Activated gamma-delta T cell (primary cell): ENCODE measurements around the gene RPS6KA2.
A peak's percentile ranks its signal among the peaks of the same experiment; 100 is the strongest.
"Not testable (repeated sequence)": the region's sequence is repeated elsewhere in the genome, so short reads cannot be mapped to it uniquely, and the experiment has no call there.

Experiments used
- DNase-seq: peaks from one replicate; lab custom pipeline; 2025; lab: John Stamatoyannopoulos, UW

Gene RPS6KA2

DNA sequence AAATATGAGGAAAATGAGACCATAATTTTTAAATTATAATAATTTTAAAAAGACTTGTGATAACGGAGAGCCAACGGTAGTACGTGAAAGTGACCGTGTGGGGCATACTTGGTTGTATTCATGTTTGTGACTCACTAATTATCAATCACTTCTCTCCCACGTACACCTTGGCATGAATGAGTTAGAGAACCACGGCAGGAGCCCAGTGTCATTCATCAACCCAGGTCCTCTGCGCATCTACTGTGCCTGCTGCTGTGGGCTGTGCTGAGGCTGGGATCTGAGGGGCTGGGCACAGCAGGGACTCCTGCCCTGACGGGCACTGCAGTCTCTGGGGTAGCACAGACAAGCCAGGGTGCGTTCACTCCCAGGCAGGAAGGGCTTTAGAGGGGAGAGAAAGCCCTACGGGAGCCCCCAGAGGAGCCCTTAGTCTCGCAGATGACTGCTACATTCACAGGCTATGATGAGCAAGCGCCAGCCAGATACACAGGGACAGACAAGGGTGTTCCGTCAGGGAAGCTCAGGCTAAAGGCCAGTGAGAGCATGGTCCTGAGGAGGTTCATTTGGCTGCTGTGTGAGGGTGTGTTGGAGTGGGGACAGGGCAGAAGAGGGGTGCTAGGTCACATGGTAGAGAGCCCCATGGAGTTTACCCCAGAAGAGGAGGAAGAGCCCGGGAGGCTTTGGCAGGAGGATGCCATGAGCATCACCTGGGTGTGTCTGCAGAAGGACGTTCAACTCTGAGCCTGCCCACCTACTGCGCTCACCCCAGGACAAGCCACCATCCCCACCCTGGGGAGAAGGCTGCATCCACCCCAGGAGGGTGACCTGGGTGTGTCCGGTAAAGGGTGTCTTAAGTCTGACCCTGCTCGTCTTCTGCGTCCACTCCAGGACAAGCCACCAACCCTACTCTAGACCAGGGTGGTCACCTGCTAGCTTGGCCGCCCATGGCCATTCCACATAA, 8.2 kb upstream of the RPS6KA2 start:
- no peak for DNase-seq

DNA sequence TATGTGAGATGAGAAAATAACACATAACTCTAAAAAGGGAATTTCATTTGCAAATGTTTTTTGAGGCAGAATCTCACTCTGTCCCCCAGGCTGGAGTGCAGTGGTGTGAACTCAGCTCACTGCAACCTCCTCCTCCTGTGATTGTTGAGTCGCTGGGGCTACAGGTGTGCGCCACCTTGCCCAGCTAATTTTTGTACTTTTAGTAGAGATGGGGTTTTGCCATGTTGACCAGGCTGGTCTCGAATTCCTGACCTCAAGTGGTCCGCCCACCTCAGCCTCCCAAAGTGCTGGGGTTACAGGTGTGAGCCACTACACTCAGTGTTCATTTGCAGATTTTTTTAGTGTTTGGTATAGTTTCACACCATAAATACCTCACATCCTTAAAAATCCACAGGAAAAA, 7.5 kb upstream of the RPS6KA2 start:
- DNase-seq = not testable (repeated sequence)

DNA sequence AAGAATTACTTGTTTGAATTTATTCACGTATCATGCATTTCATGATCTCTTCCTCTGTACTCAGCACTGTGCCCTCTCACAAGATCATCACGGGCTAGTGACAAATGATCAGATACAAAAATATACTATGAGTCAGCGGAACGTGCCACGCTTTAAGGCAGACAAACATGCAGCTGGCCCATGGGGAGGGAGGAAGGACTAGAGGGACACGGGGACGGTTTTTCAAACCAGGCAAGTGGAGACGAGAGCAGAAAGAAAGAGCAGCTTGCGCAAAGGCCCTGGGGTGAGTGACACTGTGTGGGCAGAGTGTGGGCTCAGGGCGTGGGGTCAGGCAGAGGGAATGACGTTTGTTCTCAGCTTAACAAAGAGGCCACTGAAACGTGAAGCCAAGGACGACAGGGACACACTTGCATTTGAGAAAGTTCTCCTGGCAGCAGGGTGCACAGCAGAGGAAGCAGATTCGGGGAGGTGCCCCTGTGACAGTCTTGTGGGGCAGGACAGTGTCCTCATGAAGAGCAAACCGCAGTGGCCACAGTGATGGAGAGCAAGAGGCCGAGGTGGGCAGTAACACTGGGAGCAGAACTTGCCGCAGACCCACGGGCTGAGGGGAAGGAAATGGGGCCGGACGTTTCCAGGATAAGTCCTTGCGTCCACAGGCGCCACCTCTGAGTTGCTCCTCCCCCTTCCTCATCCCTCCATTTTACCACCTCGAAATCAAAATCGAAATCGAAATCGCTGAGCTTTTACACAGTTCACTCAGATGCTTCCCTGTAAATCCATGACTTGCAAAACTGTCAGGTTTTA, 6.9 kb upstream of the RPS6KA2 start:
- no peak for DNase-seq

DNA sequence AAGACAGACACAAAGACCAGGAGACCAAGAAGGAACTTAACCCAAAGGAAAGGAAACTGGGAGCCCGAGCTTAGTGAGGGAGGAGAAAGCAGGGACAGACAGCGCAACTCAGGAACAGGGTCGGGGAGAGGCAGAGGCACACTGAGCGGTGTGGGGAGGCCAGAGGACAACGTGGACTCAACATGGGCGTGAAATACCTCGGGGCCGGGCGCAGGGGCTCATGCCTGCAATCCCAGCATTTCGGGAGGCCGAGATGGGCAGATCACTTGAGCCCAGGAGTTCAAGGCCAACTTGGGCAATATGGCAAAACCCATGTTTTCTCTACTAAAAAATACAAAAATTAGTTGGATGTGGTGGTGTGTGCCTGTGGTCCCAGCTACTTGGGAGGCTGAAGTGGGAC, 5.7 kb upstream of the RPS6KA2 start:
- DNase-seq = no peak

DNA sequence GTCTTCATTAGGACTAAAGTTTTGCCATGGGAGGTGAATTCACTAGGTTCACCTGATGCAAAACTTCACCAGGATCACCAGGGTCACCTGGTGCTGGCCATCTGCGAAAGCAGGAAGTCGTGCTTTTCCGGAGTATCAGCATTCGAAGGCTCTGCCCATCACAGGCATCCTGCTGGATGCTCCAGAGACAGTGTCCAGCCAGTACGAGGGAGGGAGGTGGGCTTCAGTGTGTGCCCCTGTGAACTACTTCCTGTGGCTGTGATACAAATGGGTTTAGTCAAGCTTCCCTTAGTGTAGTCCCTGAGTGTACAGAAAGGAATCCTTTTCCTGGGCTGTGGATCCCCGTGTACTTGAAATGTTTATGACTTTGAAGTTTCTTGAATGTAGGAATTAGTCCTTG, 3.4 kb upstream of the RPS6KA2 start:
- DNase-seq = no peak

DNA sequence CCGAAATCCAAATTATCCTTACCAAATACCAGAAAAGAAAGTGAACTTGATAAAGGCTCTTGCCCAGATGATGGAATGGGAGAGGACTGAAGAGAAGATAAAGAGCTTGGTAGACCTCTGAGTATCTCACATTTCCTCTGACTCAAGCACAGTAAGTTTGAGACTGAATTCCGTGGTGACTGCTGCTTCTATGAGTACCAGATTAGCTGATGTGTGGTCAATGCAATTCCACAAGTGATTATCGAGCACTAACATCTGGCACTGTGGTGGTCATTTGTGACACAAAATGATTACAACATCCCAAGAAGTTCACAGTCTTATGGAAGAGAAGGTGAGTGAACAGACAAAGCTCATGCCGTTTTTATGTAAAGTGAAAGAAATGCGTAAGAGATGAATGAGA, 2.6 kb upstream of the RPS6KA2 start:
- no peak for DNase-seq

DNA sequence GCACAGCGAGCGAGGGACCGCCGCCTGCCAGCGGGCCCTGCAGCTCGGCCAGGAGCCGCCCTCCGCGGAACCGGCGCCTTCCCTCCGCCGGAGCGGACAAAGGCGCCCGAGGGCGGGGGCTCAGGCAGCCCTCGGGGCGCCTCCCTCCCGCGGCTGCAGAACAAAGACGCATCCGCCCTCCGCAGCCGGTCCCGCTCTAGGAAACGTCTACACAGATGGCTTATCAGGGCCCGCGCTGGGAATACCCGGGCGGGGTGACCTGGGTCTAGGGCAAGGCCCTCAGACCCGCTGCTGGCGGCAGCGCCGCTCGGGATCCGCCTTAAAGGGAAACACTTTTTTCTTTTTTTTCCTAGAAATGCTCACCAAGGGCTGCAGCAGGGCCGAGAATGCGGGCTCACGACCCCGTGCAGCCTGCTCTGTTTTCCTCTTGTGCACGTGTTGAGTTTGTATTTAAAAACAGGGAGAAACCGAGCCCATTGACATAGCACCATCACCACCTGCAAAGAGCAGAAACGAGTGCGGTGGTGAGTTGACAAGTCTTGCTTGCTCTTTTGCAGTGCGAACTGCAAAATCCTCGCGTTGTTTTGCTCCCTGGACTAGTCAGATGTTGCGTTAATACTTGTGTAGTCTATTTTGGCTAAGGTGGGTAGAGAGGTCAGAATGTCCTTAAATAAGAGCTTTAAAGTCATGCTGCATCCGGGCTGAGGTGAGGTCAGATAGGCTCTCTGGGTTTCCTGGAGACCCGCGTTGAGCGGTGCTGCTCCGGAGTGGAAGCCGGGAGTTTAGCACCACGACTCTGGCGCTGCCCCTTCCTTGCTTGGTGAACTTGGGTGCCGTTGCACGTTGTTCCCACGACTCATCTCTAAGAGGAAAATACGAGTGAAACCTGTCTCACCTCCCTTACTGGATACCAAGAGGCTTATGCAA, 1.1 kb upstream of the RPS6KA2 start:
- DNase-seq = peak; percentile 43

DNA sequence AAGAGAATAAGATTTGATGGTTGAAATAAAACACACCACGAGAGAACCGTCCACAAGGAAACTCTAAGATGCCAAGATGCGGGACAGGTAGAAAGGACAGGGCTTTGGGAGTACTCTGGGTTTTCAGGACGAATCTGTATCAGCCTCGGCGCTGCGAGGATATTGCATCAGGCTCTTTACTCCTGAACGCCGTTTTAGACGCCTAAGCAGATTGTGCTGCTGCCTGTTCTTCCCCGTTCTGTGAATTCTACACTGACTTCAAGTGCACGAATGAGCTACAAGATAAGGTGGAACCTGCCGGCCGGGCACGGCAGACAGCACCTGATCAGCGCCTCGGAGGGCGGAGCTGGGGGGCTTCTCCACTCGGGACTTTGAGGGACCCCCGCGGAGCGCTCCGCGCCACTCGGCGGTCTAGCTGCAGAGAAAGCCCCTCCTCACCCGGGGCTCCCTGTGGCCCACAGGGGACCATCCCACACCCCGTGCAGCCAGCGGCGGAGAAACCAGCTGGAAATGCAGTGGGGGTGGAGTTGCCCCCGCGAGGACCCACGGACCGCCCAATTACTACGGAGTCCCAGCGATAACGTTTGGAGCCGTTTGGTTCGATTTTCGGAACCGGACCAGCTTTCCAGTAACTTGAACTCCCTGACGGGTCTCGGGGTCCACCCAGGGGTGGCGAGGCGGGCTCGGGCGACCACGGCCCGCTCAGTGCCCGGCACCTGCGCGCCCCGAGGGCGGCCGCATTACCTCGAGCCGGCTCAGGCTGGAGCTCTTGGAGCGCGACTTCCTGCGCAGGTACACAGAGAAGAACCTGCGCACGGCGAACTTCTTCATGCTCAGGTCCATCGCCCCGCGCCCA, 646 bp downstream of the RPS6KA2 start:
- no peak for DNase-seq

DNA sequence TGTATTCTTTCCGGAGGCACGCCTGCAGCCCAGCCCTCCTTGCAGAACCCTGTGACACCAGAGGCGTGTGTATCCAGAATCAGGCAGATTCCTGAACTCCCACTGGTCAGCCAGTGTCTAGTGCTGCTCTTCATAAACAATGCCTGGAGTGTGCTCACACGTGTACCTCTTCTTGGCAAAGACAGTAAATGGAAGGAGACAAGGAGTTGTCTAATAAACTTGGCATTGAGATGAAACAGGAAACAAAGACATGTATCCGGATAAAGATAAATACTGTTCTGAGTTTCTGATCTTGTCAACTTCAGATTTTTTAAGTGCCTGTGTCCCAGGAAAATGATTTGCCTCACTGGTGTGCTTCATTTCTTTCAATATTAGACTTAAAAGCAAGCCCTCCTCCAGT, 1.7 kb downstream of the RPS6KA2 start:
- no peak for DNase-seq

DNA sequence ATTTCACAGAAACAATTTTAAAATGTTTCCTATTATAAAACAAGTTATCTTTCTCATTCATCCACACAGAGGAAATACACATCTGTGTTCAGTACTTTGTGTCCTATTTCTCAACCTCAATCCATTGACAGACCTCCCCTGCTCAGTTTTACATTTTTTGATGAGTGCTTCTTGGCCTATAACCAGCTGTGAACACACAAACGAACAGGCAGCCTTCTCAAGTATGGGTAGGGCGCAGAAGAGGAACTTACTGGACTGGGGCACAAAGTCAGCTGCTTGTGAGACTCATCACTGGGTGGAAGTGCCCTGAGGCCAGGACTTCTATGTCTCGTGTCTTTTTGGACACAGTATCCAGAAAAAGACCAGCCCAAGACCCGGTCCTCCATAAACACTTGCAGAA, 2.8 kb downstream of the RPS6KA2 start:
- no peak for DNase-seq

DNA sequence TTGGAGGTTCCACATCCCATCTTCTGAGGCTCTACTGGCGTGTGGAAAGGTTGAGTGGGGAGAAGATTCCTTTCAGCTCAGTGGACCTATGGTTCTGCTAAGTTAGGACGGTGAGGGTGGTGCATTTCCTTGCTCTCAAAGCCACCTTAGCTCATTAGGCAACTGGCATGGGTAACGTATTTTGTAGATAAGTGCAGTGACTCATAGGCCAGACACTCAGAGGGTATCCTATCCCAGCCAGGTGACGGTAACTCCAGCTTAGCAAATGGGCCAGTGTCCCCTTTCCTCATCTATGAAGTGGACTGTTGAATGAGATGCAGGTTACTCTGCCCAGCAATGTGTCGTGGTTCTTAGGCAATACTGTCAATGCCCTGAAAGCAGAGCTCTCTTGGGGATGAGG, 3.7 kb downstream of the RPS6KA2 start:
- no peak for DNase-seq

DNA sequence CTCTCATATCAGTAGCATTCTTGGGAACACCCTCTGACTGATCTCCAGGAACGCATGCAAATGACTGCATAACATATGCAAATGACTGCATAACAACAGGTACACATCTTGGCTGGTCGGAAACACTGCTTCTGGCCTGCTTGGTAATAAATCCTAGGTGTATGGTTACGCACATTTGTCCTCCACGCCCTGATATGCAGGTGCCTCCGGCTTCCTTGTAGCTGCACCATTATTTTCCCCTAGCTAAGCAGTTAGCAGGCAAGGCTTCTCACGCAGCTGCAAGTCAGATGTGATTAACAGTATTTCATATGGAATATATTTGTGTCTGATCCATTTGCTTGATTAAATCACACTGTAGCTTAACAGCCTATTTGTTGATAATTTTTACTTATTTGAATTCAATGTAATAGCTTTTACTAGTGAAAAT, 5.9 kb downstream of the RPS6KA2 start:
- DNase-seq = no peak

DNA sequence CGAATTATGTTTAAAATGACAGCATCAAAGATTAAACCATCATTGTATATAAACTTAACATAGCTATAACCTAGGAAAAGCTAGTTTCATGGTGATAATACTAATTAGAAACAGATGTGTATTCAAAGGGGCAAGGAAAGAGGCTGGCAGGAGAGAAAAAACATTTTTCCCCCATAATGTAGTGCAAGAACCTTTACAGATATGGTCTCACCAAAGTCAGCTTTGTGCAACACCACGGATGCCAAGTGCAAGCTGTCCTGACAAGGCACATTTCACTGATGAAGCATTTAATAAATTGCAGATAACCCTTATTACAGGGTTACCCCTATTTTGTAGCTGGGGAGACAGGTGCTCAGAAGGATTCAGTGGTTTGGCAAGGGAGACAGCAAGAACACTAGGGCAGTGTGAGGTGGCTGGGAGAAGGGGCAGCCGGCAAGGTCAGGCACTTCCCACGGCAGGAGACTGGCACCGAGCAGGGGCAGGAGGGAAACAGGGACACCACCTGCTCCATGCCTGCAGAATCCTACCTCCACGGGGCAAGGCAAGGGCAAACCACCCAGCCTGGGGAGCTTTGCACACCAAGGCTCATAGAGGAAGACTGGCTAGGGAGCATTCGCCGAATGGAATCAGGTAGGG, 6.5 kb downstream of the RPS6KA2 start:
- DNase-seq = no peak

DNA sequence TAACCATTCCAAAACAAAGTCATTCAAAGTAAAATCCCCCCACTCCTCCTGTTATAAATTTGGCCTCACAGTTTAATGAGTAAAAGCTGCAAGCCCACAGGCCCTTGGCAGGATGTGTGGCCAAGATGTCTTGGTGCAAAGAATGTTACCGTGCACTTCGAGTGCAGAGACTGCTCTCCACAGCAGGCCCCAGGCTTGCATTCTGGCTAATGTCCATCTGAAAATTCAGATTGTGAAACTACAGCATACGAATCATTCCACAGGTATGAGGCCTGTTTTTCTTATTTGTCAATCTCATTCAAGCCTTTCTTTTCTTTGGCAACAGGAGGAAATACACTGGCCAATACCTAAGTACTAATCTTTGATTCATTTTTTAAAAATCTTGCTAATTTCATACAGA, 7.1 kb downstream of the RPS6KA2 start:
- no peak for DNase-seq

DNA sequence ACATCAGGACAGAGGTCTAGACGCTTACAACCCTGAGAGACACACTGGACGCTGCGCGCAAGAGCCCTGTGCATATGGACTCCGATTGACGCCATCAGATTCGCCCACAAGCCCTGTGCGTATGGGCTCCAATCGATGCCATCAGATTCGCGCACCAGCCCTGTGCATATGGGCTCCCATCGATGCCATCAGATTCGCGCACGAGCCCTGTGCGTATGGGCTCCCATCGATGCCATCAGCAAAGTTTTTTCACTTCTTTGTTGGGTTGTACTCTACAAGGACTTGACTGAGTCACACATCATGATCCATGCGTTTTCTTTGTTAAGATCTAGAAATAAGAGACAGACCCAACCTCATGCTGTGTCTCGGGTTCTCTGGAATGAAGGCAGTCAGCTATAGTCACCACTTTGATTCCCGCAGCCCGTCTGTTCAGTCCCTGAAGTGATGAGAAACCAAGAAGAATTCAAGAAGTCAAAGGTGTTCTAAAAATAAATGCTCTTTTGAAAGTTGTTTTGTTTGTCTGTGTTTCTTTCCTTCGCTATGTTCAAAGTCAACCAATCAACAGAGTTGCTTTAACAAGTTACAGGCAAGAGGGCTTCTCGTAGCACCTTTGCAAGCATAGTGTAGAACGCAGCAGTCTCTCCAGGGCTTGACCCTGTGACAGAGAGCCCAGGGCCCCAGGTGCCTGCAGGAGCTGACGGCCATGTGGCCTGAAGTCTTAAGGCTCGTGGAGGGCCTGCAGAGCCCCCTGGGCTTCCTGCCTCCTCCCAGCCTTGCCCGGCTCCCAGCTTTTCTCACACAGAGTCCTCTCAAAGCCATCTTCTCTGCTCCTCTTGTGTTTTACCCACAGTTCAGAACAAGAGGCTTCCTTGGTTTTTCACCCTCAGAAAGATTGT, 7.9 kb downstream of the RPS6KA2 start:
- no peak for DNase-seq

DNA sequence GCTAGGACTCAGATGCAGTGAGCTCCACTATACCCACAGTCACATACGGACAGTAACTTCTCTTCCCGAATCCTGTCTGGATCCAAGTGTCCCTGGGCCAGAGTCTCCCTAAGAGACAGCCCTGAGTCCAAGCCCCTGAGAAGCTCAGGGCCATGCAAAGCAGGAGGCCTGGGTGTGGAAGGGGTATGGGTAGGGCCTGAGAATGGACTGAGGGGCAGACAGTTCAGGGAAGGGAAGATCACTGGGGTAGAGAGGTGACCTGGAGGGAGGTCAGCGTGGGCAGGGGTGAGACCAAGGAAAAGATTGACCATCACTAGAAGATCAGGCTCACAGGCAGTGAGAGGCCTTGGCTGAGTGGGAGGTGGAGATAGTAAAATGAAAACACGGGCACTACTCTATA, 8.8 kb downstream of the RPS6KA2 start:
- DNase-seq = no peak

DNA sequence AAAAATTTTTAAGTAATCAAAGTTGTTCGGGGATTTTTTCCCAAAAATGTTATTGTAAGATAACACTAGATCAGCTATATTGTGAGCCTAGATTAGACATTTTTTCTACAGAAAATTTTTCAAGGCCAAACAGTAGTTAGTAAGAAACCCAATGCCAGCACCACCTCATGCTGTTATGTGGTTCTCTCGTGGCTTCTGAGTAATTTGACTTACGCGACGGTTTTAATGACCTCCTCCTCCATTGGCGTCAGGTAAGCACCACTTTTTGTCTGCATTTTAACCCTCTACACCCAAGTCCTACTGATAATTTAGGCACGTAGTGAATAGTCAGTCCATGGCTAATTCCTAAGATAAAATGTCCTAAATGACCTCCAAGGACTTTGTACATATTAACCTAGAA, 9.7 kb downstream of the RPS6KA2 start:
- DNase-seq = no peak

DNA sequence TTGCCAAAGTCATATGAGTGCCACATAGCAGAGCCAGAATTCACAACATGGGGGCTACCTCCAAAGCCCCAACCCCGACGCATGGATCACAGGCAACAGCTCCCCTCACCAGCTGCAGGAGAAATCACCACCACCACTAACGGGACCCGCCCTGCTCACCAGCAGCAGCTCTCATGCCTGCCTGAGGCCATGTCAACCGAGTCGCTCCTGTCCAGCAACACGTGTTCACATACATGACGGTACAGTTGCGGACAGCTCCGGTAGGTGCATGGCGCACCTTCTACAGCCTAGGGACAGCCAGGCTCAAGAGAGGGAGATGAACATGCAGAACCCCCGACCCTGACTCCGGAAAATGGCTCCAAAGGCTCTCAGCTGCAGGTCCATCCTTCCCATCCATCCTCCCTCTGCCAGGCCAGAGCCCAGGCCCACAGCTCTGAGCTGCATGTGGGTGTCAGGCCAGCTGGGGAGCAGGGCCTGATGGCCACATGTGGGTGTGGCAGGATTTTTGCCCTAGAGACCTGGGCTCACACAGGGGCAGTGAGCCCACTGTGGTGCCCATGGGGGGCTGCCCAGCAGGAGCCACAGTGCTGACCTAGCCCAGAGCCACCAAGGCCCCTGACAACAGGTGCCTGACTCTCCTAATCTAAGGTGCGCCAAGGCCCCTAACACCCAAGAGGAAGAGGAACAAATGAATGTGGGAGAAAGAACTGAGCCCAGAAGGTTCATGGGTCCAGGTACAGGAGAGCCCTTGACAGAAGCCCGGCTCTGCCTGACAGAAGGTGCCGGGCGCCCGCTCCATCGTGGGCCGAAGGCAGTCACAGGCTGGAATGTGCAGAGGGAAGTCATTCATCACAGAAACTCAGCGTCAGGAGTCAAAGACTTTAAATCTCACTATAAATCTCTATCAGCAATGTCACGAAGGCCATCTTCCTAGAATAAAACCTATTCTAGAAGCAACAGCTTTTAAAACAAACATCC, 10.5 kb downstream of the RPS6KA2 start:
- no peak for DNase-seq
